K562 (cell line): ENCODE measurements around the gene SCAPER. TPM values are rescaled to one million over a fixed set of nuclear protein-coding genes. Genes with fewer than 3 reads are reported as not detected.
A peak's percentile ranks its signal among the peaks of the same experiment; 100 is the strongest.

ENCODE experiments used
- ATAC-seq: fragments of 200-7000 bp; cut with Tn5 transposase; 3 replicates; pipeline ENCODE4 v1.9.1; 2020; ENCODE audit warnings: moderate library complexity
- BruUV-seq: library from RNA; stranded (reverse); fragments of 400-500 nt; replicated peaks from 2 replicates; lab custom pipeline; 2021; lab: Mats Ljungman, UMichigan
- CTCF ChIA-PET: fragments of 300-600 bp; formaldehyde crosslinking; extraction: SDS; loops from one replicate; lab custom pipeline; 2021; ENCODE audit warnings: low intra/inter-chr PET ratio; lab: Yijun Ruan, JAX
- POLR2A ChIA-PET: fragments of 300-600, 350-650 bp; sonication (Branson Sonifier 250); formaldehyde crosslinking; extraction: SDS; loops from one replicate; lab custom pipeline; 2021; ENCODE audit warnings: antibody characterized with exemption, inconsistent platforms; lab: Yijun Ruan, JAX
- DNase-seq, 4 experiments: peaks; one replicate each; pipeline versions ENCODE4 v3.0.0 to v3.0.0-alpha.2; 2011 to 2018; ENCODE audit warnings: low spot score in 3 of 4, mixed read lengths in 3 of 4; ENCODE audit errors: extremely low read depth in 1 of 4
- FAIRE-seq: peaks from 2 replicates; lab custom pipeline; 2011; peaks lifted over from hg19 to GRCh38; lab: Jason Lieb, UNC
- H2AFZ ChIP-seq: 2 replicates; pipeline ENCODE4 v1.6.0; 2011; ENCODE audit warnings: low read depth, low read length, control low read depth, inconsistent platforms
- H3K27ac ChIP-seq: fragments of 200-600 bp; 3 replicates; pipeline ENCODE4 v1.8.0; 2011; ENCODE audit warnings: low read depth, mild to moderate bottlenecking, control low read depth, inconsistent platforms, low read length, moderate library complexity, mixed read lengths; ENCODE audit errors: extremely low read depth
- H3K27me3 ChIP-seq, 2 experiments: fragments of 300-600 bp in 1 of 2; 2 replicates in 1 of 2; 3 replicates in 1 of 2; pipeline versions ENCODE4 v1.6.0 to v1.8.0; 2011; ENCODE audit warnings: inconsistent platforms in 2 of 2, low read length in 2 of 2, mild to moderate bottlenecking in 1 of 2, mixed read lengths in 1 of 2, moderate library complexity in 1 of 2; ENCODE audit not compliant: control insufficient read depth in 2 of 2, insufficient read depth in 2 of 2
- H3K36me3 ChIP-seq: fragments of 300-600 bp; 3 replicates; pipeline ENCODE4 v1.8.0; 2011; ENCODE audit warnings: mild to moderate bottlenecking, low read length, inconsistent platforms; ENCODE audit not compliant: control insufficient read depth, insufficient read depth
- H3K4me1 ChIP-seq, 2 experiments: fragments of 200-600 bp in 1 of 2; replicated peaks in 1 of 2; 2 replicates in 1 of 2; 3 replicates in 1 of 2; pipeline versions ENCODE4 v1.5.1 to v1.8.0; 2011; ENCODE audit warnings: inconsistent platforms in 2 of 2, low read length in 2 of 2, mild to moderate bottlenecking in 1 of 2, mixed read lengths in 1 of 2, moderate library complexity in 1 of 2; ENCODE audit not compliant: control insufficient read depth in 2 of 2, insufficient read depth in 2 of 2
- H3K4me2 ChIP-seq: 2 replicates; pipeline ENCODE4 v1.6.1; 2011; ENCODE audit warnings: low read length, control low read depth, inconsistent platforms, mixed read lengths; ENCODE audit not compliant: insufficient read depth
- H3K4me3 ChIP-seq: fragments of 200-600 bp; sonication (generic), shearing (Covaris generic); 2 replicates; pipeline ENCODE4 v1.5.1; 2016; ENCODE audit warnings: control low read depth, inconsistent platforms
- H3K79me2 ChIP-seq: fragments of 200-600 bp; 3 replicates; pipeline ENCODE4 v1.8.0; 2011; ENCODE audit warnings: low read length, inconsistent platforms; ENCODE audit not compliant: control insufficient read depth, insufficient read depth
- H3K9ac ChIP-seq, 2 experiments: 2 replicates each; pipeline versions ENCODE4 v1.6.0 to v1.6.1; 2011; ENCODE audit warnings: low read depth in 2 of 2, low read length in 2 of 2, control low read depth in 1 of 2, inconsistent platforms in 1 of 2, mild to moderate bottlenecking in 1 of 2, mixed read lengths in 1 of 2; ENCODE audit not compliant: insufficient read depth in 1 of 2
- H3K9me1 ChIP-seq: one replicate; pipeline ENCODE4 v1.6.0; 2011; ENCODE audit warnings: inconsistent platforms, mild to moderate bottlenecking, low read length, moderate library complexity; ENCODE audit not compliant: control insufficient read depth, insufficient read depth
- H3K9me3 ChIP-seq: replicated peaks from 2 replicates; pipeline ENCODE4 v1.5.1; 2011; ENCODE audit warnings: low read depth, low read length, inconsistent platforms; ENCODE audit not compliant: control insufficient read depth, insufficient read depth
- H4K20me1 ChIP-seq: replicated peaks from 2 replicates; pipeline ENCODE4 v1.6.1; 2011; ENCODE audit warnings: low read length, inconsistent platforms, mixed read lengths; ENCODE audit not compliant: control insufficient read depth, insufficient read depth
- AFF1 ChIP-seq, 2 experiments: fragments of 450-650 bp; IDR thresholded peaks; 2 replicates each; pipeline ENCODE4 v1.6.1; 2018; ENCODE audit warnings: mild to moderate bottlenecking in 2 of 2, low read depth in 1 of 2; ENCODE audit not compliant: partially characterized antibody in 2 of 2
- ZSCAN29 ChIP-seq: fragments of 450-650 bp; IDR thresholded peaks from 2 replicates; pipeline ENCODE4 v1.6.1; 2017
- WGBS: fragments of 100-300 bp; shearing (Covaris generic); methylation state at CpG from one replicate; pipeline ENCODE4 v1.1.6; 2016; ENCODE audit warnings: low coverage, mixed read lengths; ENCODE audit not compliant: insufficient coverage; ENCODE audit errors: missing lambda C conversion rate; 5-methylcytosine and 5-hydroxymethylcytosine counted together
- in situ Hi-C: fragments of 300-500 bp; cut with MboI; formaldehyde crosslinking; loops from 4 replicates; pipeline ENCODE4 v1.15.0; 2018; ENCODE audit warnings: inconsistent platforms, mixed read lengths
- intact Hi-C: fragments of 100-400 bp; cut with micrococcal nuclease; formaldehyde crosslinking; loops from 2 replicates; pipeline ENCODE4 v1.14.2; 2022
- polyA plus RNA-seq, 8 experiments: library from polyadenylated mRNA; depleted of rRNA in 4 of 8; stranded (reverse) in 5 of 8; unstranded in 3 of 8; fragments of >200 nt; fragmentation: Nextera tagmentation in 2 of 8; fragmentation: Illumina TruSeq in 1 of 8; extraction: Ambion mirVana in 2 of 8; extraction: Trizol in 1 of 8; gene quantifications; 2 replicates each; pipeline versions ENCODE4 v1.2.1 to v1.2.3, GENCODE V29; 2011 to 2014; ENCODE audit warnings: inconsistent platforms in 1 of 8, missing spikeins in 1 of 8
- total RNA-seq, 7 experiments: library from RNA; depleted of rRNA in 6 of 7; stranded (reverse); fragments of >200 nt in 6 of 7; fragmentation: Illumina TruSeq in 2 of 7; extraction: Trizol in 2 of 7; gene quantifications; 2 replicates each; pipeline versions ENCODE4 v1.2.1 to v1.2.3, GENCODE V29; 2011 to 2021; ENCODE audit warnings: low replicate concordance in 1 of 7

Gene SCAPER
- total and polyA plus RNA-seq, 9 of the 15 experiments (the other 6 are each of a cell fraction or from before 2014, with no cell fraction given), result 1.3 to 5.7 (median 3.2) TPM

- no peak for ATAC-seq
- CTCF ChIA-PET, result no interaction called here
Measured at GRCh38 chr15:76837474-76837873, 67.7 kb downstream of the SCAPER start.

More at GRCh38 chr15:76837474-76837873, 67.7 kb downstream of the SCAPER start:
- DNase-seq (no peak), FAIRE-seq (no peak)
- no peak for TF ChIP-seq ZSCAN29
- TF ChIP-seq AFF1 (IDR thresholded peaks at IDR 0.05; ENCODE audit: low read depth in 1 of 2, partially characterized antibody in 2 of 2), result peak in 1 of 2 experiments; percentile 38
- POLR2A ChIA-PET, result no interaction called here
- no peaks in the 10 kb centered on the region for H3K79me2 ChIP-seq
- no peaks in the 10 kb centered on the region for H3K36me3 ChIP-seq
- no TSS peak for BruUV-seq
- no peaks in the 10 kb centered on the region for H3K4me1 ChIP-seq
- H4K20me1 ChIP-seq, result no peaks in the 10 kb centered on the region; the same call in 1 of the 2 replicates
- intact Hi-C loops (no loop called here), in situ Hi-C loops (no loop called here)
- 13% methylated on average over 6 of the region's 6 CpGs for WGBS
- H3K9me3 ChIP-seq, result no peaks in the 10 kb centered on the region
- H3K27me3 ChIP-seq, result 0 out of 5 replicates have a peak, but pooled peaks cover 0 to 2% of the 10 kb centered on the region in 2 experiments
- no peak overlapping the region for H2AFZ ChIP-seq
- no peak overlapping the region for H3K9ac ChIP-seq
- H3K9me1 ChIP-seq, result no peaks in the 10 kb centered on the region
- H3K27ac ChIP-seq, result no peak overlapping the region
- H3K4me3 ChIP-seq, result no peak overlapping the region
- no peak overlapping the region for H3K4me2 ChIP-seq
